SK-N-SH (cell line): ENCODE results near the gene METTL1.

Source experiments
- EZH2phosphoT487 ChIP-seq: fragments of 200-600 bp; sonication (generic); IDR thresholded peaks from 2 replicates; pipeline ENCODE4 v1.6.1; 2017; ENCODE audit warnings: low read depth, mixed run types, mild to moderate bottlenecking, antibody characterized with exemption, moderate library complexity, borderline replicate concordance
- FOXJ3 ChIP-seq: sonication (generic); formaldehyde crosslinking; IDR thresholded peaks from 2 replicates; pipeline ENCODE4 v1.5.1; 2020; ENCODE audit warnings: mild to moderate bottlenecking, missing genetic modification reagents
- GATA2 ChIP-seq: sonication (generic); formaldehyde crosslinking; IDR thresholded peaks from 2 replicates; pipeline ENCODE4 v1.5.0; 2020; ENCODE audit warnings: mild to moderate bottlenecking, missing genetic modification reagents
- JUND ChIP-seq: IDR thresholded peaks from 2 replicates; pipeline ENCODE4 v1.4.0; 2012
- NRF1 ChIP-seq: IDR thresholded peaks from 2 replicates; pipeline ENCODE4 v1.6.1; 2012; ENCODE audit warnings: low read depth, mild to moderate bottlenecking, low read length
- RAD21 ChIP-seq: IDR thresholded peaks from 2 replicates; pipeline ENCODE4 v1.6.1; 2012; ENCODE audit warnings: mild to moderate bottlenecking, low read length
- RXRA ChIP-seq: IDR thresholded peaks from 2 replicates; pipeline ENCODE4 v1.4.0; 2012; ENCODE audit warnings: low read depth, mild to moderate bottlenecking, borderline replicate concordance
- TAF1 ChIP-seq: IDR thresholded peaks from 2 replicates; pipeline ENCODE4 v1.6.1; 2012; ENCODE audit warnings: low read depth, mild to moderate bottlenecking, low read length, moderate library complexity, borderline replicate concordance
- TF ChIP-seq, protein P1 (sequence below): fragments of 200-600 bp; sonication (generic); IDR thresholded peaks from 2 replicates; pipeline ENCODE4 v1.6.1; 2017; ENCODE audit warnings: antibody characterized with exemption, mild to moderate bottlenecking, moderate library complexity
- TF ChIP-seq, protein P2 (sequence below): fragments of 150-350 bp; IDR thresholded peaks from 2 replicates; pipeline ENCODE4 v1.6.1; 2017; ENCODE audit warnings: antibody characterized with exemption, low read length, low read depth, borderline replicate concordance
- TF ChIP-seq, protein P3 (sequence below): IDR thresholded peaks from 2 replicates; pipeline ENCODE4 v1.6.1; 2012; ENCODE audit warnings: mild to moderate bottlenecking, low read depth, low read length, moderate library complexity
- TF ChIP-seq, protein P4 (sequence below): IDR thresholded peaks from 2 replicates; pipeline ENCODE4 v1.4.0; 2012; ENCODE audit warnings: low read depth, borderline replicate concordance

DNA sequence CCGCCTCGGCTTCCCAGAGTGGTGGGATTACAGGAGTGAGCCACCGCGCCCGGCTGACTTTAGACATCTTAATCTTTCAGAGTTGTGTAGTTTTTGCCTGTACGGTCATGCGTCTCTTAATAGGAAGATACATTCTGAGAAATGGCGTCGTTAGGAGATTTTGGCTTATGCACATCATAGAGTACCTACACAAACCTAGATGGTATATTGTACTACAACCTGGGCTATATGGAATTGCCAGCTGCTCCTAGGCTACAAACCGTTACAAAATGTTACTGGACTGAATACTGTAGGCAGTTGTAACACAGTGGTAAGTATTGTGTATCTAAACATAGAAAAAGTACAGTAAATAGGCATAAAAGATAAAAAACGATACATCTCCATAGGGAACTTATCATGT is 12.0 kb upstream of the METTL1 start:
- TF ChIP-seq, protein P1, sequence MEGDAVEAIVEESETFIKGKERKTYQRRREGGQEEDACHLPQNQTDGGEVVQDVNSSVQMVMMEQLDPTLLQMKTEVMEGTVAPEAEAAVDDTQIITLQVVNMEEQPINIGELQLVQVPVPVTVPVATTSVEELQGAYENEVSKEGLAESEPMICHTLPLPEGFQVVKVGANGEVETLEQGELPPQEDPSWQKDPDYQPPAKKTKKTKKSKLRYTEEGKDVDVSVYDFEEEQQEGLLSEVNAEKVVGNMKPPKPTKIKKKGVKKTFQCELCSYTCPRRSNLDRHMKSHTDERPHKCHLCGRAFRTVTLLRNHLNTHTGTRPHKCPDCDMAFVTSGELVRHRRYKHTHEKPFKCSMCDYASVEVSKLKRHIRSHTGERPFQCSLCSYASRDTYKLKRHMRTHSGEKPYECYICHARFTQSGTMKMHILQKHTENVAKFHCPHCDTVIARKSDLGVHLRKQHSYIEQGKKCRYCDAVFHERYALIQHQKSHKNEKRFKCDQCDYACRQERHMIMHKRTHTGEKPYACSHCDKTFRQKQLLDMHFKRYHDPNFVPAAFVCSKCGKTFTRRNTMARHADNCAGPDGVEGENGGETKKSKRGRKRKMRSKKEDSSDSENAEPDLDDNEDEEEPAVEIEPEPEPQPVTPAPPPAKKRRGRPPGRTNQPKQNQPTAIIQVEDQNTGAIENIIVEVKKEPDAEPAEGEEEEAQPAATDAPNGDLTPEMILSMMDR: no peak
- TF ChIP-seq RAD21 (no peak), FOXJ3 (no peak), JUND (no peak), NRF1 (no peak), TAF1 (no peak), RXRA (no peak), GATA2 (no peak), EZH2phosphoT487 (no peak)
- TF ChIP-seq, protein P2, sequence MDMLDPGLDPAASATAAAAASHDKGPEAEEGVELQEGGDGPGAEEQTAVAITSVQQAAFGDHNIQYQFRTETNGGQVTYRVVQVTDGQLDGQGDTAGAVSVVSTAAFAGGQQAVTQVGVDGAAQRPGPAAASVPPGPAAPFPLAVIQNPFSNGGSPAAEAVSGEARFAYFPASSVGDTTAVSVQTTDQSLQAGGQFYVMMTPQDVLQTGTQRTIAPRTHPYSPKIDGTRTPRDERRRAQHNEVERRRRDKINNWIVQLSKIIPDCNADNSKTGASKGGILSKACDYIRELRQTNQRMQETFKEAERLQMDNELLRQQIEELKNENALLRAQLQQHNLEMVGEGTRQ: no peak
- TF ChIP-seq, protein P3, sequence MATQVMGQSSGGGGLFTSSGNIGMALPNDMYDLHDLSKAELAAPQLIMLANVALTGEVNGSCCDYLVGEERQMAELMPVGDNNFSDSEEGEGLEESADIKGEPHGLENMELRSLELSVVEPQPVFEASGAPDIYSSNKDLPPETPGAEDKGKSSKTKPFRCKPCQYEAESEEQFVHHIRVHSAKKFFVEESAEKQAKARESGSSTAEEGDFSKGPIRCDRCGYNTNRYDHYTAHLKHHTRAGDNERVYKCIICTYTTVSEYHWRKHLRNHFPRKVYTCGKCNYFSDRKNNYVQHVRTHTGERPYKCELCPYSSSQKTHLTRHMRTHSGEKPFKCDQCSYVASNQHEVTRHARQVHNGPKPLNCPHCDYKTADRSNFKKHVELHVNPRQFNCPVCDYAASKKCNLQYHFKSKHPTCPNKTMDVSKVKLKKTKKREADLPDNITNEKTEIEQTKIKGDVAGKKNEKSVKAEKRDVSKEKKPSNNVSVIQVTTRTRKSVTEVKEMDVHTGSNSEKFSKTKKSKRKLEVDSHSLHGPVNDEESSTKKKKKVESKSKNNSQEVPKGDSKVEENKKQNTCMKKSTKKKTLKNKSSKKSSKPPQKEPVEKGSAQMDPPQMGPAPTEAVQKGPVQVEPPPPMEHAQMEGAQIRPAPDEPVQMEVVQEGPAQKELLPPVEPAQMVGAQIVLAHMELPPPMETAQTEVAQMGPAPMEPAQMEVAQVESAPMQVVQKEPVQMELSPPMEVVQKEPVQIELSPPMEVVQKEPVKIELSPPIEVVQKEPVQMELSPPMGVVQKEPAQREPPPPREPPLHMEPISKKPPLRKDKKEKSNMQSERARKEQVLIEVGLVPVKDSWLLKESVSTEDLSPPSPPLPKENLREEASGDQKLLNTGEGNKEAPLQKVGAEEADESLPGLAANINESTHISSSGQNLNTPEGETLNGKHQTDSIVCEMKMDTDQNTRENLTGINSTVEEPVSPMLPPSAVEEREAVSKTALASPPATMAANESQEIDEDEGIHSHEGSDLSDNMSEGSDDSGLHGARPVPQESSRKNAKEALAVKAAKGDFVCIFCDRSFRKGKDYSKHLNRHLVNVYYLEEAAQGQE: no peak
- TF ChIP-seq, protein P4, sequence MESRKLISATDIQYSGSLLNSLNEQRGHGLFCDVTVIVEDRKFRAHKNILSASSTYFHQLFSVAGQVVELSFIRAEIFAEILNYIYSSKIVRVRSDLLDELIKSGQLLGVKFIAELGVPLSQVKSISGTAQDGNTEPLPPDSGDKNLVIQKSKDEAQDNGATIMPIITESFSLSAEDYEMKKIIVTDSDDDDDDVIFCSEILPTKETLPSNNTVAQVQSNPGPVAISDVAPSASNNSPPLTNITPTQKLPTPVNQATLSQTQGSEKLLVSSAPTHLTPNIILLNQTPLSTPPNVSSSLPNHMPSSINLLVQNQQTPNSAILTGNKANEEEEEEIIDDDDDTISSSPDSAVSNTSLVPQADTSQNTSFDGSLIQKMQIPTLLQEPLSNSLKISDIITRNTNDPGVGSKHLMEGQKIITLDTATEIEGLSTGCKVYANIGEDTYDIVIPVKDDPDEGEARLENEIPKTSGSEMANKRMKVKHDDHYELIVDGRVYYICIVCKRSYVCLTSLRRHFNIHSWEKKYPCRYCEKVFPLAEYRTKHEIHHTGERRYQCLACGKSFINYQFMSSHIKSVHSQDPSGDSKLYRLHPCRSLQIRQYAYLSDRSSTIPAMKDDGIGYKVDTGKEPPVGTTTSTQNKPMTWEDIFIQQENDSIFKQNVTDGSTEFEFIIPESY: no peak
